SK-N-SH (cell line): Measurements from ENCODE around the gene AKAP10.

Experiments used
- EP300 ChIP-seq, 2 experiments: IDR thresholded peaks; 2 replicates each; pipeline versions ENCODE4 v1.4.0 to v1.6.1; 2012; ENCODE audit warnings: borderline replicate concordance in 1 of 2, low read depth in 1 of 2, low read length in 1 of 2
- TF ChIP-seq, protein P1 (sequence below): fragments of 200-600 bp; sonication (generic); IDR thresholded peaks from 2 replicates; pipeline ENCODE4 v1.6.1; 2017; ENCODE audit warnings: antibody characterized with exemption, mild to moderate bottlenecking, moderate library complexity

DNA sequence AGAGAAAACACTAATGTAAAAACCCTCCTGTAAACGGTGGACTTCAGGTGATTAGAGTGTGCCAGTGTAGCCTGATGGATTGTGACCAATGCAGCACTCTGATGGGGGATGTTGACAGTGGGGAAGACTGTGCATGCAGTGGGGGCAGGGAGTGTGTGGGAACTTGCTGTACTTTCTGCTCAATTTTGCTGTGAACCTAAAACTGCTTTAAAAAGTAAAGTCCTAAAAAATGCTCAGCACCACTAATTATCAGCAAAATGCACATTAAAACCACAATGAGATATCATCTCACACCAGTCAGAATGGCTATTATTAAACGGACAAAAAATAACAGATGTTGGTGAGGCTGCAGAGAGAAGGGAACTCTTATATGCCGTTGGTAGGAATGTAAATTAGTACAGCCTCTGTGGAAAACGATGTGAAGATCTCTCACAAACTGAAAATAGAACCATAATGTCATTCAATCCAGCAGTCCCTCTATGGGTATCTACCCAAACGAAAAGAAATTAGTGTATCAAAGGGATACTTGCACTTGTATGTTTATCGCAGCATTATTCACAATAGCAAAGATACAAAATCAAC, 100.2 kb downstream of the AKAP10 start:
- TF ChIP-seq, protein P1, sequence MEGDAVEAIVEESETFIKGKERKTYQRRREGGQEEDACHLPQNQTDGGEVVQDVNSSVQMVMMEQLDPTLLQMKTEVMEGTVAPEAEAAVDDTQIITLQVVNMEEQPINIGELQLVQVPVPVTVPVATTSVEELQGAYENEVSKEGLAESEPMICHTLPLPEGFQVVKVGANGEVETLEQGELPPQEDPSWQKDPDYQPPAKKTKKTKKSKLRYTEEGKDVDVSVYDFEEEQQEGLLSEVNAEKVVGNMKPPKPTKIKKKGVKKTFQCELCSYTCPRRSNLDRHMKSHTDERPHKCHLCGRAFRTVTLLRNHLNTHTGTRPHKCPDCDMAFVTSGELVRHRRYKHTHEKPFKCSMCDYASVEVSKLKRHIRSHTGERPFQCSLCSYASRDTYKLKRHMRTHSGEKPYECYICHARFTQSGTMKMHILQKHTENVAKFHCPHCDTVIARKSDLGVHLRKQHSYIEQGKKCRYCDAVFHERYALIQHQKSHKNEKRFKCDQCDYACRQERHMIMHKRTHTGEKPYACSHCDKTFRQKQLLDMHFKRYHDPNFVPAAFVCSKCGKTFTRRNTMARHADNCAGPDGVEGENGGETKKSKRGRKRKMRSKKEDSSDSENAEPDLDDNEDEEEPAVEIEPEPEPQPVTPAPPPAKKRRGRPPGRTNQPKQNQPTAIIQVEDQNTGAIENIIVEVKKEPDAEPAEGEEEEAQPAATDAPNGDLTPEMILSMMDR: no peak
- no peak for TF ChIP-seq EP300 (IDR thresholded peaks at IDR 0.05; ENCODE audit: borderline replicate concordance in 1 of 2, low read depth in 1 of 2, low read length in 1 of 2)
